CD1c-positive myeloid dendritic cell (primary cell): ENCODE measurements around the gene SLX9.

Source experiments
- DNase-seq: peaks from one replicate; pipeline ENCODE4 v3.0.0-alpha.2; 2016; ENCODE audit errors: extremely low spot score

SLX9 gene

GRCh38 chr21:44989943-44990780, 50.3 kb downstream of the SLX9 start:
- DNase-seq, result no peak

GRCh38 chr21:44990921-44991320, 51.1 kb downstream of the SLX9 start:
- no peak for DNase-seq

- no peak for DNase-seq
Observed at GRCh38 chr21:44991538-44992483, 52.0 kb downstream of the SLX9 start.

GRCh38 chr21:44992608-44993031, 52.8 kb downstream of the SLX9 start:
- no peak for DNase-seq

GRCh38 chr21:44993321-44994046, 53.7 kb downstream of the SLX9 start:
- DNase-seq, result no peak

- no peak for DNase-seq
Observed at GRCh38 chr21:44994047-44994694, 54.3 kb downstream of the SLX9 start.

- no peak for DNase-seq
Observed at GRCh38 chr21:44994695-44995342, 55.0 kb downstream of the SLX9 start.

- no peak for DNase-seq
Observed at GRCh38 chr21:44995343-44995941, 55.6 kb downstream of the SLX9 start.

GRCh38 chr21:44996096-44996495, 56.3 kb downstream of the SLX9 start:
- no peak for DNase-seq

- no peak for DNase-seq
Observed at GRCh38 chr21:44996501-44996921, 56.7 kb downstream of the SLX9 start.

- DNase-seq, result no peak
Observed at GRCh38 chr21:44996983-44997936, 57.4 kb downstream of the SLX9 start.

- no peak for DNase-seq
Observed at GRCh38 chr21:44998086-44998620, 58.3 kb downstream of the SLX9 start.

GRCh38 chr21:44998621-44999427, 59.0 kb downstream of the SLX9 start:
- no peak for DNase-seq

- DNase-seq, result no peak
Observed at GRCh38 chr21:44999428-44999971, 59.7 kb downstream of the SLX9 start.

GRCh38 chr21:44999972-45000636, 60.3 kb downstream of the SLX9 start:
- DNase-seq, result no peak

GRCh38 chr21:45000637-45001133, 60.9 kb downstream of the SLX9 start:
- DNase-seq, result no peak
